H1 (cell line): ENCODE data around the gene PACSIN1. TPM values are rescaled to one million over a fixed set of nuclear protein-coding genes. Genes with fewer than 3 reads are reported as not detected.

Source experiments
- KDM1A ChIP-seq: fragments of 200-600, 300-600 bp; sonication (generic); IDR thresholded peaks from 2 replicates; pipeline ENCODE4 v1.7.1; 2016; ENCODE audit warnings: mild to moderate bottlenecking, low read length, borderline replicate concordance
- NRF1 ChIP-seq: IDR thresholded peaks from 2 replicates; pipeline ENCODE4 v1.6.1; 2011; ENCODE audit warnings: mild to moderate bottlenecking, low read depth, low read length, improper control_type of control experiment
- SUZ12 ChIP-seq: fragments of 200-600 bp; sonication (generic); IDR thresholded peaks from 2 replicates; pipeline ENCODE4 v1.6.1; 2012; ENCODE audit warnings: mild to moderate bottlenecking, inconsistent platforms, low read length, moderate library complexity, mixed read lengths
- polyA plus RNA-seq, 7 experiments: library from polyadenylated mRNA; depleted of rRNA in 3 of 7; stranded (reverse) in 5 of 7; unstranded in 2 of 7; fragments of >200 nt in 5 of 7; fragments of 200-250 nt in 2 of 7; gene quantifications; 1 replicate in 5 of 7; 2 replicates in 1 of 7; 4 replicates in 1 of 7; pipeline versions ENCODE4 v1.2.1 to v1.2.3, GENCODE V29; 2011 to 2013; ENCODE audit warnings: missing spikeins in 2 of 7, mixed read lengths in 2 of 7
- total RNA-seq: library from RNA; stranded (reverse); fragmentation: NEBNext Ultra II Directional; extraction: Animal tissue kit (Norgen Biotek cat#: 25700); gene quantifications from 2 replicates; pipeline ENCODE4 v1.2.1, GENCODE V29; 2021
- TF ChIP-seq, protein P1 (sequence below): IDR thresholded peaks from 2 replicates; pipeline ENCODE4 v1.6.1; 2012; ENCODE audit warnings: low read length, inconsistent platforms

The PACSIN1 gene
- total and polyA plus RNA-seq, 2 of the 8 experiments (the other 6 are each of a cell fraction or from before 2014, with no cell fraction given) = 5.9 to 11.1 TPM

DNA sequence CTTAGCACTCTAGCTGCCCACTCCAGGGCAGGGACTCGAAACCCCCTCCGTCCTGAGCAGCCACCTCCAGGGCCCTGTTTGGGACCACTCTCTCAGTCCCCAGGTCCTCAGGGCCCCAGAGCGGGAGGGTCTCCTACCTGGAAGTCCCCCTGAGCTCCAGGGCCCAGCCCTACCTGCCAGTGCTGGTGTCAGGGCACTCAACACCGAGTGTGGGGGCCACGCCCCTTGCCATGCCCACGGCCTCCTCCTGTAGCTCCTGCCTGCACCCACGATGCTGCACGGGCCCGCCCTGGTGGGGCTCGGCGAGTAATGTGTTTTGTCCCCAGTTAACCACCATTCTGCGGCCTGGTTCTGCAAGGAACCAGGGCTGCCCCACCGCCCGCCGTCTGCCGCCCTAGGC, 68.8 kb downstream of the PACSIN1 start (continued):
- no peak for TF ChIP-seq KDM1A
- TF ChIP-seq, protein P1, sequence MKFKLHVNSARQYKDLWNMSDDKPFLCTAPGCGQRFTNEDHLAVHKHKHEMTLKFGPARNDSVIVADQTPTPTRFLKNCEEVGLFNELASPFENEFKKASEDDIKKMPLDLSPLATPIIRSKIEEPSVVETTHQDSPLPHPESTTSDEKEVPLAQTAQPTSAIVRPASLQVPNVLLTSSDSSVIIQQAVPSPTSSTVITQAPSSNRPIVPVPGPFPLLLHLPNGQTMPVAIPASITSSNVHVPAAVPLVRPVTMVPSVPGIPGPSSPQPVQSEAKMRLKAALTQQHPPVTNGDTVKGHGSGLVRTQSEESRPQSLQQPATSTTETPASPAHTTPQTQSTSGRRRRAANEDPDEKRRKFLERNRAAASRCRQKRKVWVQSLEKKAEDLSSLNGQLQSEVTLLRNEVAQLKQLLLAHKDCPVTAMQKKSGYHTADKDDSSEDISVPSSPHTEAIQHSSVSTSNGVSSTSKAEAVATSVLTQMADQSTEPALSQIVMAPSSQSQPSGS = no peak
- TF ChIP-seq NRF1 = no peak
- TF ChIP-seq SUZ12 = no peak
